ENCODE measurements around the gene TPST2. TPM values are rescaled to one million over a fixed set of nuclear protein-coding genes. Genes with fewer than 3 reads are reported as not detected.

Gene TPST2
- total RNA-seq, 1 experiment from 2014 or later, result 11.8 TPM

DNA sequence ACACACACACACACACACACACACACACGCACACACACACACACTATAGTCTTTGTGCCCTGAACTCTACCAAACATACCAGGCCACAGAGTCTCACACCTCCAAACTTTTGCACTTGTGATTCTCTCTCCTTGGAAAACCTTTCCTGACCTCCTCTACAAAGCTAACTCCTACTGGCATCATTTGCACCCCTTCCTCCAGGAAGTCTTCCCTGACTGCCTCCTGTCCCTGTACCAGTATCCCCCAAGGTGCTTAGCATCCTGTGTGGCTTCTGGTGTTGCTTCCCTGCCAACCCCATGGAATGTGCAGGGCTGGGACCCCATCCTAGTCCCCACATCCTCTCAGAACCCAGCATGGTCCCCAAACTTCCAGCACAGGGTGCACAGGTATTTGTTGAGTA, 8.9 kb downstream of the TPST2 start:
- peaks cover 7% of the 10 kb centered on the region; the same call in 1 of the 2 replicates for H3K79me2 ChIP-seq (ENCODE audit: insufficient read depth, low read length)

More for the DNA sequence above, 8.9 kb downstream of the TPST2 start:
- H3K4me2 ChIP-seq (ENCODE audit: low read length), result no peak overlapping the region
- H3K9ac ChIP-seq (ENCODE audit: low read length), result no peak overlapping the region
- DNase-seq (ENCODE audit: low read depth, low spot score) (no peak), ATAC-seq (no peak)
- H2AFZ ChIP-seq (ENCODE audit: low read depth, low read length, poor library complexity, severe bottlenecking), result no peak overlapping the region
- ChIA-PET RAD21 (ENCODE audit: low non-redundant PET in 1 of 2, low total read pairs in 2 of 2, uncharacterized antibody in 2 of 2, unreplicated experiment in 2 of 2) (no interaction called here), POLR2A (no interaction called here), CTCF (no interaction called here)
- BruUV-seq (replicated peaks), result no TSS peak
- TF ChIP-seq SP1 (IDR thresholded peaks at IDR 0.05; ENCODE audit: low read depth), result no peak
- TF ChIP-seq, protein P1, sequence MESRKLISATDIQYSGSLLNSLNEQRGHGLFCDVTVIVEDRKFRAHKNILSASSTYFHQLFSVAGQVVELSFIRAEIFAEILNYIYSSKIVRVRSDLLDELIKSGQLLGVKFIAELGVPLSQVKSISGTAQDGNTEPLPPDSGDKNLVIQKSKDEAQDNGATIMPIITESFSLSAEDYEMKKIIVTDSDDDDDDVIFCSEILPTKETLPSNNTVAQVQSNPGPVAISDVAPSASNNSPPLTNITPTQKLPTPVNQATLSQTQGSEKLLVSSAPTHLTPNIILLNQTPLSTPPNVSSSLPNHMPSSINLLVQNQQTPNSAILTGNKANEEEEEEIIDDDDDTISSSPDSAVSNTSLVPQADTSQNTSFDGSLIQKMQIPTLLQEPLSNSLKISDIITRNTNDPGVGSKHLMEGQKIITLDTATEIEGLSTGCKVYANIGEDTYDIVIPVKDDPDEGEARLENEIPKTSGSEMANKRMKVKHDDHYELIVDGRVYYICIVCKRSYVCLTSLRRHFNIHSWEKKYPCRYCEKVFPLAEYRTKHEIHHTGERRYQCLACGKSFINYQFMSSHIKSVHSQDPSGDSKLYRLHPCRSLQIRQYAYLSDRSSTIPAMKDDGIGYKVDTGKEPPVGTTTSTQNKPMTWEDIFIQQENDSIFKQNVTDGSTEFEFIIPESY (IDR thresholded peaks at IDR 0.05; ENCODE audit: extremely low read depth, insufficient replicate concordance, low read length), result no peak
- TF ChIP-seq CBX3 (IDR thresholded peaks at IDR 0.05; ENCODE audit: low read depth), result no peak
- TF ChIP-seq, protein P2, sequence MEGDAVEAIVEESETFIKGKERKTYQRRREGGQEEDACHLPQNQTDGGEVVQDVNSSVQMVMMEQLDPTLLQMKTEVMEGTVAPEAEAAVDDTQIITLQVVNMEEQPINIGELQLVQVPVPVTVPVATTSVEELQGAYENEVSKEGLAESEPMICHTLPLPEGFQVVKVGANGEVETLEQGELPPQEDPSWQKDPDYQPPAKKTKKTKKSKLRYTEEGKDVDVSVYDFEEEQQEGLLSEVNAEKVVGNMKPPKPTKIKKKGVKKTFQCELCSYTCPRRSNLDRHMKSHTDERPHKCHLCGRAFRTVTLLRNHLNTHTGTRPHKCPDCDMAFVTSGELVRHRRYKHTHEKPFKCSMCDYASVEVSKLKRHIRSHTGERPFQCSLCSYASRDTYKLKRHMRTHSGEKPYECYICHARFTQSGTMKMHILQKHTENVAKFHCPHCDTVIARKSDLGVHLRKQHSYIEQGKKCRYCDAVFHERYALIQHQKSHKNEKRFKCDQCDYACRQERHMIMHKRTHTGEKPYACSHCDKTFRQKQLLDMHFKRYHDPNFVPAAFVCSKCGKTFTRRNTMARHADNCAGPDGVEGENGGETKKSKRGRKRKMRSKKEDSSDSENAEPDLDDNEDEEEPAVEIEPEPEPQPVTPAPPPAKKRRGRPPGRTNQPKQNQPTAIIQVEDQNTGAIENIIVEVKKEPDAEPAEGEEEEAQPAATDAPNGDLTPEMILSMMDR (IDR thresholded peaks at IDR 0.05 in 2 of 3, conservative IDR thresholded peaks at IDR 0.05 in 1 of 3; ENCODE audit: borderline replicate concordance in 1 of 3, insufficient read depth in 1 of 3, low read depth in 2 of 3, low read length in 2 of 3), result no peak
- TF ChIP-seq, protein P3, sequence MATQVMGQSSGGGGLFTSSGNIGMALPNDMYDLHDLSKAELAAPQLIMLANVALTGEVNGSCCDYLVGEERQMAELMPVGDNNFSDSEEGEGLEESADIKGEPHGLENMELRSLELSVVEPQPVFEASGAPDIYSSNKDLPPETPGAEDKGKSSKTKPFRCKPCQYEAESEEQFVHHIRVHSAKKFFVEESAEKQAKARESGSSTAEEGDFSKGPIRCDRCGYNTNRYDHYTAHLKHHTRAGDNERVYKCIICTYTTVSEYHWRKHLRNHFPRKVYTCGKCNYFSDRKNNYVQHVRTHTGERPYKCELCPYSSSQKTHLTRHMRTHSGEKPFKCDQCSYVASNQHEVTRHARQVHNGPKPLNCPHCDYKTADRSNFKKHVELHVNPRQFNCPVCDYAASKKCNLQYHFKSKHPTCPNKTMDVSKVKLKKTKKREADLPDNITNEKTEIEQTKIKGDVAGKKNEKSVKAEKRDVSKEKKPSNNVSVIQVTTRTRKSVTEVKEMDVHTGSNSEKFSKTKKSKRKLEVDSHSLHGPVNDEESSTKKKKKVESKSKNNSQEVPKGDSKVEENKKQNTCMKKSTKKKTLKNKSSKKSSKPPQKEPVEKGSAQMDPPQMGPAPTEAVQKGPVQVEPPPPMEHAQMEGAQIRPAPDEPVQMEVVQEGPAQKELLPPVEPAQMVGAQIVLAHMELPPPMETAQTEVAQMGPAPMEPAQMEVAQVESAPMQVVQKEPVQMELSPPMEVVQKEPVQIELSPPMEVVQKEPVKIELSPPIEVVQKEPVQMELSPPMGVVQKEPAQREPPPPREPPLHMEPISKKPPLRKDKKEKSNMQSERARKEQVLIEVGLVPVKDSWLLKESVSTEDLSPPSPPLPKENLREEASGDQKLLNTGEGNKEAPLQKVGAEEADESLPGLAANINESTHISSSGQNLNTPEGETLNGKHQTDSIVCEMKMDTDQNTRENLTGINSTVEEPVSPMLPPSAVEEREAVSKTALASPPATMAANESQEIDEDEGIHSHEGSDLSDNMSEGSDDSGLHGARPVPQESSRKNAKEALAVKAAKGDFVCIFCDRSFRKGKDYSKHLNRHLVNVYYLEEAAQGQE (IDR thresholded peaks at IDR 0.05; ENCODE audit: low read depth), result no peak
- no peak for TF ChIP-seq POLR2AphosphoS5 (IDR thresholded peaks at IDR 0.05; ENCODE audit: low read depth, low read length)
- TF ChIP-seq SRF (IDR thresholded peaks at IDR 0.05; ENCODE audit: low read depth), result no peak
- no peak for TF ChIP-seq RAD21 (IDR thresholded peaks at IDR 0.05; ENCODE audit: low read depth)
- TF ChIP-seq EGR1 (IDR thresholded peaks at IDR 0.05; ENCODE audit: low read depth), result no peak
- no peak for TF ChIP-seq ATF3 (IDR thresholded peaks at IDR 0.05)
- no peak for TF ChIP-seq ZFX (IDR thresholded peaks at IDR 0.05)
- TF ChIP-seq SIN3A (IDR thresholded peaks at IDR 0.05; ENCODE audit: low read depth), result no peak
- no peak for TF ChIP-seq YY1 (IDR thresholded peaks at IDR 0.05; ENCODE audit: extremely low read depth, insufficient replicate concordance, low read depth, low read length)
- TF ChIP-seq ZNF274 (IDR thresholded peaks at IDR 0.05; ENCODE audit: low read depth, low read length), result no peak
- no peak for TF ChIP-seq JUND (IDR thresholded peaks at IDR 0.05)
- TF ChIP-seq POLR2A (IDR thresholded peaks at IDR 0.05; ENCODE audit: borderline replicate concordance, extremely low read depth, insufficient read depth, insufficient read length), result no peak
- no peak for TF ChIP-seq CEBPB (IDR thresholded peaks at IDR 0.05; ENCODE audit: low read depth)
- TF ChIP-seq, protein P4, sequence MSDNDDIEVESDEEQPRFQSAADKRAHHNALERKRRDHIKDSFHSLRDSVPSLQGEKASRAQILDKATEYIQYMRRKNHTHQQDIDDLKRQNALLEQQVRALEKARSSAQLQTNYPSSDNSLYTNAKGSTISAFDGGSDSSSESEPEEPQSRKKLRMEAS (IDR thresholded peaks at IDR 0.05), result no peak
- no peaks in the 10 kb centered on the region for H3K36me3 ChIP-seq (ENCODE audit: control insufficient read depth in 1 of 2, insufficient read depth in 2 of 2, low read length in 2 of 2)
- H3K9me3 ChIP-seq (ENCODE audit: control insufficient read depth in 1 of 2, insufficient read depth in 1 of 2, low read depth in 1 of 2, low read length in 2 of 2), result no peaks in the 10 kb centered on the region
- H3K9me2 ChIP-seq (ENCODE audit: insufficient read depth), result no peaks in the 10 kb centered on the region
- no peak overlapping the region for H3K27ac ChIP-seq (ENCODE audit: low read depth, low read length)
- no peaks in the 10 kb centered on the region for H3K27me3 ChIP-seq (ENCODE audit: insufficient read depth, low read length)
- H4K20me1 ChIP-seq (ENCODE audit: insufficient read depth), result no peaks in the 10 kb centered on the region
- intact Hi-C loops (cut with micrococcal nuclease), result no loop called here
- H3K4me1 ChIP-seq (ENCODE audit: control insufficient read depth in 1 of 2, insufficient read depth in 2 of 2, low read length in 2 of 2), result peaks cover 0 to 6% of the 10 kb centered on the region in 2 experiments; a peak in 2 of 4 replicates
- H3K4me3 ChIP-seq (replicated peaks in 1 of 2; ENCODE audit: low read depth in 1 of 2, low read length in 2 of 2), result no peak overlapping the region

Measured in HCT116 (cell line).